Breast epithelium (tissue), 4 donors: ENCODE data around the gene ACOX3. TPM values are rescaled to one million over a fixed set of nuclear protein-coding genes. Genes with fewer than 3 reads are reported as not detected.

ENCODE experiments used
- DNase-seq, 2 donors: peaks; one replicate each; pipeline ENCODE4 v3.0.0-alpha.2; 2019; ENCODE audit warnings: low spot score in 2 of 2
- H3K27ac ChIP-seq, 2 donors: fragments of 200-600 bp; sonication (generic) in 1 of 2; one replicate each; pipeline ENCODE4 v1.5.1; 2016 to 2019; ENCODE audit warnings: mild to moderate bottlenecking in 1 of 2
- H3K27me3 ChIP-seq, 2 donors: fragments of 200-600 bp; sonication (generic) in 1 of 2; one replicate each; pipeline versions ENCODE4 v1.5.1 to v1.6.0; 2017 to 2019; ENCODE audit warnings: control low read depth in 1 of 2, mild to moderate bottlenecking in 1 of 2
- H3K36me3 ChIP-seq: fragments of 200-600 bp; one replicate; pipeline ENCODE4 v1.5.1; 2019
- H3K4me1 ChIP-seq, 2 donors: fragments of 200-600 bp; sonication (generic); one replicate each; pipeline ENCODE4 v1.5.1; 2016 to 2019; ENCODE audit warnings: control low read depth in 1 of 2
- H3K4me3 ChIP-seq, 3 donors: fragments of 200-600 bp; sonication (generic); 1 replicate in 2 of 3; 2 replicates in 1 of 3; pipeline ENCODE4 v1.5.1; 2016 to 2019; ENCODE audit warnings: mild to moderate bottlenecking in 3 of 3, moderate library complexity in 2 of 3
- H3K9me3 ChIP-seq, 2 donors: fragments of 200-600 bp; sonication (generic) in 1 of 2; one replicate each; pipeline ENCODE4 v1.5.1; 2016 to 2019; ENCODE audit warnings: control low read depth in 1 of 2
- POLR2A ChIP-seq: fragments of 450-650 bp; IDR thresholded peaks from one replicate; pipeline ENCODE4 v1.6.1; 2016; ENCODE audit warnings: antibody characterized with exemption, mild to moderate bottlenecking, moderate library complexity
- POLR2AphosphoS5 ChIP-seq, 3 donors: sonication (generic); formaldehyde crosslinking; IDR thresholded peaks; one replicate each; pipeline ENCODE4 v1.6.1; 2017; ENCODE audit warnings: antibody characterized with exemption in 3 of 3
- intact Hi-C: fragments of 100-400 bp; cut with DNase I; formaldehyde crosslinking; loops from one replicate; pipeline ENCODE4 v1.15.1; 2023; ENCODE audit warnings: low total_unique reads
- total RNA-seq, 3 donors: library from RNA; depleted of rRNA; stranded (reverse); fragments of >200 nt; gene quantifications; one replicate each; pipeline ENCODE4 v1.1.0, GENCODE V29; 2016
- TF ChIP-seq, protein P1 (sequence below), 3 donors: fragments of 450-650 bp; IDR thresholded peaks; one replicate each; pipeline ENCODE4 v1.5.1; 2016 to 2017; ENCODE audit warnings: antibody characterized with exemption in 3 of 3, mild to moderate bottlenecking in 3 of 3, moderate library complexity in 3 of 3

The ACOX3 gene
- total RNA-seq, 3 donors from 2014 or later: 24.0 to 69.4 (median 47.9) TPM

DNA sequence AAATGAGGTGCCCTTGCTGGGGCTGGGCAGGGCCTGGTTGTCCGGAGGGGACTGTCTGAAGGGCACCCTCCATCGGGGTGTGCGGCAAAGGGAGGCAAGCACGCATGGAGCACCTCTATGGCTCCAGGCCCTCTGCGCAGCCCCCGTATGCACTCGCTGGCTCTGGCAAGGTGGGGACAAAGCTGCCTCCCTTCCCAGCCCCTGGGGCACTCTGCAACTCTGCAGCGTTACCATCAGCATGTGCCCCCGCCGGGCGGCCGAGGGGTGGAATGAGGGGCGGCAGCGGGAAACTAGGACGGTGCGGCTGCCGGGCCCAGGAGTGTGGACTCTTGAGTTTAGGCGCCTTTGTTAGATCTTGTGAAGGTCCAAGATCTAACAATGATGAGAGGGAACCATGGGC is 26.5 kb upstream of the ACOX3 start:
- Histone ChIP-seq H3K9me3 (no peaks in the 10 kb centered on the region), H3K4me1 (peaks cover under 1 to 2% of the 10 kb centered on the region in 2 donors), H3K27ac (no peak overlapping the region), H3K36me3 (no peaks in the 10 kb centered on the region), H3K4me3 (no peak overlapping the region), H3K27me3 (no peaks in the 10 kb centered on the region)
- TF ChIP-seq POLR2AphosphoS5 (IDR thresholded peaks at IDR 0.05) (no peak), POLR2A (no peak)
- TF ChIP-seq, protein P1, sequence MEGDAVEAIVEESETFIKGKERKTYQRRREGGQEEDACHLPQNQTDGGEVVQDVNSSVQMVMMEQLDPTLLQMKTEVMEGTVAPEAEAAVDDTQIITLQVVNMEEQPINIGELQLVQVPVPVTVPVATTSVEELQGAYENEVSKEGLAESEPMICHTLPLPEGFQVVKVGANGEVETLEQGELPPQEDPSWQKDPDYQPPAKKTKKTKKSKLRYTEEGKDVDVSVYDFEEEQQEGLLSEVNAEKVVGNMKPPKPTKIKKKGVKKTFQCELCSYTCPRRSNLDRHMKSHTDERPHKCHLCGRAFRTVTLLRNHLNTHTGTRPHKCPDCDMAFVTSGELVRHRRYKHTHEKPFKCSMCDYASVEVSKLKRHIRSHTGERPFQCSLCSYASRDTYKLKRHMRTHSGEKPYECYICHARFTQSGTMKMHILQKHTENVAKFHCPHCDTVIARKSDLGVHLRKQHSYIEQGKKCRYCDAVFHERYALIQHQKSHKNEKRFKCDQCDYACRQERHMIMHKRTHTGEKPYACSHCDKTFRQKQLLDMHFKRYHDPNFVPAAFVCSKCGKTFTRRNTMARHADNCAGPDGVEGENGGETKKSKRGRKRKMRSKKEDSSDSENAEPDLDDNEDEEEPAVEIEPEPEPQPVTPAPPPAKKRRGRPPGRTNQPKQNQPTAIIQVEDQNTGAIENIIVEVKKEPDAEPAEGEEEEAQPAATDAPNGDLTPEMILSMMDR (IDR thresholded peaks at IDR 0.05): no peak
- DNase-seq: no peak
- intact Hi-C loops: loop anchor here (10.0 kb wide), 1 partner anchor 1662 kb away; no protein-coding TSS in a partner anchor

DNA sequence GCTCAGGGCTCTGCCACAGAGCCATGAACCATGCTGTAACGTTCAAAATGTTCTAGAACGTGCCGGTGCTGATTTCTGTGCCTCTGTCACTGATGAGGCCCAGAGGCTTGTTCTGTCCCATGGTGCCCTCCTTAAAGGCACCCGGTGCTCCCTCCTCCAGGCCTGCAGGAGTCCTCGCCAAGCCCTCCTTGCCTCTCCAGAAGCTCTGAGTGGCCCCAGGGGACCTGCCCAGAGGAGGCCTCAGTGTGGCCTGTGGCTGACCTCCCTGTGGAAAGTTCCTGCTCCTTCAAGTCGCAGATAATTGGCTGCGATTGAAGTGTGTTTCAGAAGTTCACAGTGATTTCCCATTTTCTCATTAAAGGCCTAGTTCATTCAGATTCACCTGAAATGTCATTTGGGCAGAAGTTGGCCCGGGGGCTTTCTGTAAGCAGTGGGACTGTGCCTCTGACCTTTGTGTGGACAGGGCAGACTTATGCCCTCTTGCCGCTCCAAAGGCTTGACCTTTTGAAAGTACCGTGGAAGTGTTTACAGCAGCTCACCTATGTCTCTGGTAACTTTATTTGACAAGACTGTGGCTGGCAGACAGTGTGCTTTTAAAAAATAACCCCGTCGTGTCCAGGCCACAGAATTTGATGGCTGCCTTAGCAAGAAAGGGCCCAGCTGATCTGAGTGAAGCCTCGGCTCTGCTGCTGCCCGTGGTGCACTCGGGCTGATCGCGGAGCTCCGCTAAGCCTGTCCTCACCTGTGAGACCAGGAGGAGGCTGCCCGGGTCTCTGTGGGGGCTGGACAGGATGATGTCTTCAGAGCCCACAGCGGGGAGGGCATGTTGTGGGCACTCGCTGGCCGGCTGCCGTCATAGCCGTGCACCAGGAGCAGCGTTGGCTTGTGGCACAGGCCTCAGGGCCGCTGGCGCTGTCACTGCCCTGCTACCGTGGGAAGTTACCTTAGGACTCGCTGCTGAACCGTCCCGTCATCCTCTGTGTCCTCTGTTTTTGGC is 25.4 kb upstream of the ACOX3 start:
- Histone ChIP-seq H3K27me3 (no peaks in the 10 kb centered on the region), H3K9me3 (no peaks in the 10 kb centered on the region), H3K4me3 (no peak overlapping the region), H3K4me1 (no peaks in the 10 kb centered on the region), H3K36me3 (no peaks in the 10 kb centered on the region), H3K27ac (peak overlapping the region in 1 of 2 donors; percentile 25)
- TF ChIP-seq, protein P1 (IDR thresholded peaks at IDR 0.05): no peak
- no peak for TF ChIP-seq POLR2AphosphoS5 (IDR thresholded peaks at IDR 0.05)
- TF ChIP-seq POLR2A: no peak
- no peak for DNase-seq
- intact Hi-C loops: loop anchor here (10.0 kb wide), 1 partner anchor 1661 kb away; no protein-coding TSS in a partner anchor

DNA sequence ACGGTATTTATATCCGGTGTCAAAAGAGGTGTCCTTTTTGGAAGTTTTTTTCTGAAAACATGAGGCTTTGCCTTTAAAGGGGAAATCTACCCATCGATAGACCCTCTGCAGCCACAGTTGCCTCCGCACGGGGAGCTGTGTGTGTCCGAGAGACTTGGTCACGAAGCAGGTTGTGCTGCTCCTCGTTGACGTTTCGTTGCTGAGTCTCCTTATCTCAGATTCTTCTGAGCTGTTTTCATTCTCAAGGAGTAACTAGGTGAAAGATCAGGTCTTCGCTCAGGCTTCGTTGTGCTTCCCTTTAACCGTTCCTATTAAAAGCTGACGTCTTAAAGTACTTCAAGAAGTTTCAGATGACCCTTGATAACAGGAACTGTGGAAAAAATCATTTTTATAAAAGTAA is 23.9 kb upstream of the ACOX3 start:
- no peak for DNase-seq
- TF ChIP-seq, protein P1 (IDR thresholded peaks at IDR 0.05): no peak
- TF ChIP-seq POLR2A (no peak), POLR2AphosphoS5 (IDR thresholded peaks at IDR 0.05) (no peak)
- H3K4me1 ChIP-seq: no peaks in the 10 kb centered on the region
- H3K36me3 ChIP-seq: no peaks in the 10 kb centered on the region
- H3K4me3 ChIP-seq: no peak overlapping the region
- H3K27me3 ChIP-seq: no peaks in the 10 kb centered on the region
- no peak overlapping the region for H3K27ac ChIP-seq
- no peaks in the 10 kb centered on the region for H3K9me3 ChIP-seq
- intact Hi-C loops: loop anchor here (10.0 kb wide), 1 partner anchor 1660 kb away; no protein-coding TSS in a partner anchor

DNA sequence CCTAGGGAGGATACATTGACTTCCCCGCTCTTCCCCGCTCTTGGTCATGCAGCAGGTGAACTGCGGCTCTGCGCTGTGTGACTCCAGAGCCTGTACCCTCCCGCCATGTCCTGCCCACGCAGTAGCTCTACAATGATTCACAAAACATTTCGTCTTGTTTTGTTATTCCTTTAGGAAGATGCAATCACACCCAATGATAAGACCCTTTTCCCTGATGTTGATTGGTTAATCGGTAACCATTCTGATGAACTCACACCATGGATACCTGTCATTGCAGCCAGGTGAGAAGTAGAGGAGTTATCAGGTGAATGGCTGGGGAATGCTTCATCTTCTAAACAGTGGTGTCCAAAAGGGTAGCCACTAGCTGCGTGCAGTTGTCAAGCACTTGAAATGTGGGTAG is 23.3 kb upstream of the ACOX3 start:
- DNase-seq: no peak
- H3K4me3 ChIP-seq: no peak overlapping the region
- intact Hi-C loops: loop anchor here (10.0 kb wide), 1 partner anchor 1659 kb away; no protein-coding TSS in a partner anchor
- H3K27ac ChIP-seq: no peak overlapping the region
- H3K9me3 ChIP-seq: no peaks in the 10 kb centered on the region
- TF ChIP-seq POLR2AphosphoS5 (IDR thresholded peaks at IDR 0.05) (no peak), POLR2A (no peak)
- TF ChIP-seq, protein P1 (IDR thresholded peaks at IDR 0.05): no peak
- H3K36me3 ChIP-seq: no peaks in the 10 kb centered on the region
- no peaks in the 10 kb centered on the region for H3K4me1 ChIP-seq
- H3K27me3 ChIP-seq: no peaks in the 10 kb centered on the region

DNA sequence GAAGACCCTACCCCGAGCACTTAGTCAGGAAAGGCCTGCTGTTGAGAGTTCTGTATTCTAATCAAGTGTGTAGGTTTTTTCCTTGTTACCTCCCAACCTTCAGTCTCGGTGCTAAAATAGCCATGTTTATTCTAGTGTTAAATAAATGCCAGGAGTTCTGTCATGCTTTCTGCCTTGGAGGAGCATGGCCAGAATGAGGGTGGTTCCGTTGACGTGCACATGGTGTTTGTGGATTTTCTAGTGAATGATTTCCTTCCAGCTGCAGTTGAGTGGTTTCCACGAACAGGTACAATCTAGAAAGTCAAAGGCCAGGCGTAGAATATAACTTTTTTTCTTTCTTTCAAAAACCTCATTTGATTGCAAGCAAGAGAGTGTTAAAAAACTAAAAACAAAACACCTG is 21.1 kb upstream of the ACOX3 start:
- TF ChIP-seq POLR2AphosphoS5 (IDR thresholded peaks at IDR 0.05) (no peak), POLR2A (no peak)
- no peaks in the 10 kb centered on the region for H3K27me3 ChIP-seq
- H3K4me3 ChIP-seq: no peak overlapping the region
- no peaks in the 10 kb centered on the region for H3K36me3 ChIP-seq
- H3K4me1 ChIP-seq: no peaks in the 10 kb centered on the region
- H3K9me3 ChIP-seq: no peaks in the 10 kb centered on the region
- DNase-seq: no peak
- intact Hi-C loops: loop anchor here (10.0 kb wide), 1 partner anchor 1657 kb away; no protein-coding TSS in a partner anchor
- H3K27ac ChIP-seq: no peak overlapping the region
